ENCODE measurements around the gene AGA. TPM values are rescaled to one million over a fixed set of nuclear protein-coding genes. Genes with fewer than 3 reads are reported as not detected.

AGA gene
- total RNA-seq, 1 donor from 2014 or later, result 26.3 TPM

DNA sequence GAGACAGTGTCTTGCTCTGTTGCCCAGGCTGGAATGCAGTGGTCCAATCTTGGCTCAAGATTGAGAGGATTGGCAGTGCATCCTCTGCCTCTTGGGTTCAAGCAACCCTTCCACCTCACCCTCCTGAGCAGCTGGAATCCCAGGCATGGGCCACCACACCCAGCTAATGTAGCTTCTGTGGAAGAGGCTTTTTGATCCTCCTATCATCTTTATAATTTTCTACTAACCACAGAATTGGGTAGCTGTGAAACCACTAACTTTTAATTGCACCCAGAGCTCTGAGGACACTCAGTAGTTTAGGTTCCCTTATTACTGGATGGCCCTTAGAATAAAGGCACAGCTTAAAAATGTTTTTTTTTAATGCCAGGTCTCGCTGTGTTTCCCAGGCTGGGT is 8.9 kb upstream of the AGA start:
- Histone ChIP-seq H3K27me3 (no peaks in the 10 kb centered on the region), H3K27ac (no peak overlapping the region), H3K4me3 (no peak overlapping the region), H3K9me3 (no peaks in the 10 kb centered on the region), H3K4me1 (no peaks in the 10 kb centered on the region), H3K36me3 (no peaks in the 10 kb centered on the region)
- no peak for TF ChIP-seq POLR2A (IDR thresholded peaks at IDR 0.05)
- no peak for DNase-seq (ENCODE audit: extremely low spot score in 2 of 2)
- intact Hi-C loops (cut with DNase I), result no loop called here

DNA sequence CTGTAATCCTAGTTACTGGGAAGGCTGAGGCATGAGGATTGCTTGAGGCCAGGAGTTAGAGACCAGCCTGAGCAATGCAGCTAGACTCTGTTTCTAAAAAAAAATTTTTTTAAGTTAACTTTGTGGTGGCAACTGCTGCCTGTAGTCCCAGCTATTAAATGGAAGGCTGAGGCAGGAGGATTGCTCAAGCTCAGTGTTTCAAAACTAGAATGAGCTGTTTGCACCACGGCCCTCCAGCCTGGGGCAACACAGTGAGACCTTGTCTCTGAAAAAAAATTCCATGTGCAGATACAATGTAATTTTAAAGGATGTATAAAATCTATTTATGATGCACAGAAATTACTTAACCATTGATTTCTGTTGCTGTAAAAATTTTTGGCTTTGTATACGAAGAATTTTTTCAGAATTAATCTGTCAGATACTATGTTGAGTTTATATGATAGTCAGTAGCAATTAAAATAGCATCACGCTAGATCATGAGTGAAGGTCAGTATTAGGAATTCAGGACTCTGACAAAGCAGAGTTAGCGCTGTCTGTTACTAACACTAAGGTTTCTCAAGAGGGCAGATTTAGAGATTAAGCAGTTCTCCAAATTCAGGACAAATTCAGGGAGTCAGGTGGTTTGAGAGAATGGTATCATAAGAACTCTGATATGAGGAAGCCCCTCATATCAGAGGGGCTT is 8.3 kb upstream of the AGA start:
- Histone ChIP-seq H3K27me3 (no peaks in the 10 kb centered on the region), H3K4me3 (no peak overlapping the region), H3K4me1 (no peaks in the 10 kb centered on the region), H3K27ac (no peak overlapping the region), H3K36me3 (no peaks in the 10 kb centered on the region), H3K9me3 (no peaks in the 10 kb centered on the region)
- intact Hi-C loops (cut with DNase I), result no loop called here
- DNase-seq (ENCODE audit: extremely low spot score in 2 of 2), result no peak
- no peak for TF ChIP-seq POLR2A (IDR thresholded peaks at IDR 0.05)

DNA sequence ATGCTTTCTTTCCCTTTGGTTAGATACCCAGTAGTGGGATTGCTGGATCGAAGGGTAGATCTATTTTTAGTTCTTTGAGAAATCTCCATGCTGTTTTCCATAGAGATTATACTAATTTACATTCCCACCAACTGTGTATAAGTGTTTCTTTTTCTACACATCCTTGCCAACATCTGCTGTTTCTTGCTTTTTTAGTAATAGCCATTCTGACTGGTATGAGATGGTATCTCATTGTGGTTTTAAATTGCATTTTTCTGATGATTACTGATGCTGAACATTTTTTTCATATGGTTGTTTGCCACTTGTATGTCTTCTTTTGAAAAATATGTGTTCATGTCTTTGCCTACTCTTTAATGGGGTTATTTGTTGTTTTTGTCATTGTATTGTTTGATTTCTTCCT is 6.6 kb upstream of the AGA start:
- no peak for DNase-seq (ENCODE audit: extremely low spot score in 2 of 2)
- intact Hi-C loops (cut with DNase I), result no loop called here
- TF ChIP-seq POLR2AphosphoS5 (IDR thresholded peaks at IDR 0.05; ENCODE audit: insufficient read depth in 1 of 2, low read depth in 1 of 2), result no peak
- TF ChIP-seq POLR2A (IDR thresholded peaks at IDR 0.05), result no peak
- TF ChIP-seq, protein P1, sequence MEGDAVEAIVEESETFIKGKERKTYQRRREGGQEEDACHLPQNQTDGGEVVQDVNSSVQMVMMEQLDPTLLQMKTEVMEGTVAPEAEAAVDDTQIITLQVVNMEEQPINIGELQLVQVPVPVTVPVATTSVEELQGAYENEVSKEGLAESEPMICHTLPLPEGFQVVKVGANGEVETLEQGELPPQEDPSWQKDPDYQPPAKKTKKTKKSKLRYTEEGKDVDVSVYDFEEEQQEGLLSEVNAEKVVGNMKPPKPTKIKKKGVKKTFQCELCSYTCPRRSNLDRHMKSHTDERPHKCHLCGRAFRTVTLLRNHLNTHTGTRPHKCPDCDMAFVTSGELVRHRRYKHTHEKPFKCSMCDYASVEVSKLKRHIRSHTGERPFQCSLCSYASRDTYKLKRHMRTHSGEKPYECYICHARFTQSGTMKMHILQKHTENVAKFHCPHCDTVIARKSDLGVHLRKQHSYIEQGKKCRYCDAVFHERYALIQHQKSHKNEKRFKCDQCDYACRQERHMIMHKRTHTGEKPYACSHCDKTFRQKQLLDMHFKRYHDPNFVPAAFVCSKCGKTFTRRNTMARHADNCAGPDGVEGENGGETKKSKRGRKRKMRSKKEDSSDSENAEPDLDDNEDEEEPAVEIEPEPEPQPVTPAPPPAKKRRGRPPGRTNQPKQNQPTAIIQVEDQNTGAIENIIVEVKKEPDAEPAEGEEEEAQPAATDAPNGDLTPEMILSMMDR (IDR thresholded peaks at IDR 0.05), result no peak

DNA sequence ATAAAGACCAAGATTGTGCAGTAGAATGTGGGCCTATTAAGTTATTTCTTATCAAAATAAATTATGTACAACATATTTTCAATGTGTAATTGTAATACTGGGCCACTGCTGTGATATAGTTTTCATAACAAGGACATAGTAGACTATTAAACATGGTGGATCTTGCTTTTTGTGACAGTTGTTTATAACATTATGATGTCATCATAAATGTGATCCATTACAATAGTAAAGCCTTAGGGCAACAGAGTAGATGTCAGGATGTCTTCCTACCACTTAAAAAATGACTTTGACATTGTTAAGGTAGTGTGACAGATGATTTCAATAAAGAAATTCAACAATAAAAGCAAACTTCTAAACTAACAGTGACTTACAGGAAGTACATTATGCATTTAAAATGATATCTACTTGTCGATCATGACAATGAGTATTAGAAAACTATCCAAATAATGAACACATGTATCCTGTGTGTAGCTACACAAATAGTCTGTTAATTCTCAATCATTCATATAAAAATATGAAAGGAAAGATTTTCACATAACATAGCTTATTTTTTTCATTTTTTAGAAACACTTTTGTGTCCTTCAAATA is 5.3 kb upstream of the AGA start:
- H3K36me3 ChIP-seq, result no peaks in the 10 kb centered on the region
- TF ChIP-seq POLR2AphosphoS5 (IDR thresholded peaks at IDR 0.05; ENCODE audit: insufficient read depth in 1 of 2, low read depth in 1 of 2), result no peak
- TF ChIP-seq POLR2A (IDR thresholded peaks at IDR 0.05), result no peak
- TF ChIP-seq, protein P1 (IDR thresholded peaks at IDR 0.05), result no peak
- H3K4me3 ChIP-seq, result no peak overlapping the region
- H3K27ac ChIP-seq, result no peak overlapping the region
- peaks cover 7% of the 10 kb centered on the region for H3K4me1 ChIP-seq
- DNase-seq (ENCODE audit: extremely low spot score in 2 of 2), result no peak
- no peaks in the 10 kb centered on the region for H3K27me3 ChIP-seq
- no peaks in the 10 kb centered on the region for H3K9me3 ChIP-seq
- intact Hi-C loops (cut with DNase I), result no loop called here

More for the DNA sequence above, 6.6 kb upstream of the AGA start:
- Histone ChIP-seq H3K9me3 (no peaks in the 10 kb centered on the region), H3K4me3 (no peak overlapping the region), H3K27me3 (no peaks in the 10 kb centered on the region), H3K4me1 (no peaks in the 10 kb centered on the region), H3K36me3 (no peaks in the 10 kb centered on the region), H3K27ac (no peak overlapping the region)

DNA sequence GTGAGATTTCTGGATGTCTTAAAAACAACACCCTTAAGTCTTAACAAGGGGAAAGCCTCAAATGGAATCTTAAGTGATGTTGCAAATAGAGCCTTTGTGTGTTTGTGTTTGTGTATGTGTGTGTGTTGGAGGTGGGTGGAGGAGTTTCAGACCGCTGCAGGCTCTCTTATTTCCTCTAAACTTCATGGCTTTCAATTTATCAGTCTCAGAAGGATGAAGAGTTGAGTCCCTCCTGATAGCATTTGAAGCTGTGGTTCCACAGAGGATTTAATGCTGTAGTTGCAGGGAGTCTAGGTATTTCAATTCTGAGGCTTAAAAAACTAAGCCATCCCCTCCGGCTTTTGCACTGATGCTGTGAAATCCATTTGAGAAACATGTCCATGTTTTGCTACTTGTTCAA is 4.3 kb upstream of the AGA start:
- Histone ChIP-seq H3K36me3 (no peaks in the 10 kb centered on the region), H3K4me3 (no peak overlapping the region), H3K9me3 (no peaks in the 10 kb centered on the region), H3K27me3 (no peaks in the 10 kb centered on the region), H3K27ac (no peak overlapping the region), H3K4me1 (peaks cover 9% of the 10 kb centered on the region)
- DNase-seq (ENCODE audit: extremely low spot score in 2 of 2), result no peak
- intact Hi-C loops (cut with DNase I), result no loop called here
- TF ChIP-seq POLR2A (IDR thresholded peaks at IDR 0.05) (no peak), POLR2AphosphoS5 (IDR thresholded peaks at IDR 0.05; ENCODE audit: insufficient read depth in 1 of 2, low read depth in 1 of 2) (no peak)
- TF ChIP-seq, protein P1 (IDR thresholded peaks at IDR 0.05), result no peak
